ENCODE measurements around the gene TWF1.
"Not testable (repeated sequence)": the region's sequence is repeated elsewhere in the genome, so short reads cannot be mapped to it uniquely, and the experiment has no call there.

TWF1 gene

DNA sequence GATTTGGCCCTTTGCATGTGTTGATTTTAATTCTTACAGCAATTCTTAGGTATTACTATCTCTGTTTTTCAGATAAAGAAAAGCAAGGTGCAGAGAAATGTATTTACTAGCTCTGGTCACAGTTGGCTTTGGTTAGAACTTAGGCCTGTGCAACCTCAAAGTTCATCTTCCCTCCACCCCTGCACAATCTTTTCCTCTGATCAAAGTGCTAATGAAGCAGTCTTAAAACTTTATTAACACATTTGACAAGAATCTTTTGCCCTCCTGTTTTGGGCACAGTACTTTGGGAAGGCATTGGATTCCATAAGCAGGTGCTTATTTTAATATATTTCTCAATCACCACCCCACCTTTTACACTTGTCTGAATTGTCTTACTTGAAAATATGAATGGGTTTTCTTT is 44.6 kb downstream of the TWF1 start:
- Histone ChIP-seq H3K4me1 (ENCODE audit: control insufficient read depth in 1 of 2, insufficient read depth in 1 of 2, low read depth in 1 of 2, low read length in 1 of 2) (peaks cover 46 to 47% of the 10 kb centered on the region in 2 experiments), H3K9me3 (no peaks in the 10 kb centered on the region), H3K4me3 (ENCODE audit: low read depth in 1 of 2, low read length in 1 of 2) (no peak overlapping the region), H3K36me3 (peaks cover 4% of the 10 kb centered on the region), H3K27me3 (no peaks in the 10 kb centered on the region), H3K27ac (no peak overlapping the region)
- TF ChIP-seq, protein P1, sequence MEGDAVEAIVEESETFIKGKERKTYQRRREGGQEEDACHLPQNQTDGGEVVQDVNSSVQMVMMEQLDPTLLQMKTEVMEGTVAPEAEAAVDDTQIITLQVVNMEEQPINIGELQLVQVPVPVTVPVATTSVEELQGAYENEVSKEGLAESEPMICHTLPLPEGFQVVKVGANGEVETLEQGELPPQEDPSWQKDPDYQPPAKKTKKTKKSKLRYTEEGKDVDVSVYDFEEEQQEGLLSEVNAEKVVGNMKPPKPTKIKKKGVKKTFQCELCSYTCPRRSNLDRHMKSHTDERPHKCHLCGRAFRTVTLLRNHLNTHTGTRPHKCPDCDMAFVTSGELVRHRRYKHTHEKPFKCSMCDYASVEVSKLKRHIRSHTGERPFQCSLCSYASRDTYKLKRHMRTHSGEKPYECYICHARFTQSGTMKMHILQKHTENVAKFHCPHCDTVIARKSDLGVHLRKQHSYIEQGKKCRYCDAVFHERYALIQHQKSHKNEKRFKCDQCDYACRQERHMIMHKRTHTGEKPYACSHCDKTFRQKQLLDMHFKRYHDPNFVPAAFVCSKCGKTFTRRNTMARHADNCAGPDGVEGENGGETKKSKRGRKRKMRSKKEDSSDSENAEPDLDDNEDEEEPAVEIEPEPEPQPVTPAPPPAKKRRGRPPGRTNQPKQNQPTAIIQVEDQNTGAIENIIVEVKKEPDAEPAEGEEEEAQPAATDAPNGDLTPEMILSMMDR (IDR thresholded peaks at IDR 0.05) = no peak

DNA sequence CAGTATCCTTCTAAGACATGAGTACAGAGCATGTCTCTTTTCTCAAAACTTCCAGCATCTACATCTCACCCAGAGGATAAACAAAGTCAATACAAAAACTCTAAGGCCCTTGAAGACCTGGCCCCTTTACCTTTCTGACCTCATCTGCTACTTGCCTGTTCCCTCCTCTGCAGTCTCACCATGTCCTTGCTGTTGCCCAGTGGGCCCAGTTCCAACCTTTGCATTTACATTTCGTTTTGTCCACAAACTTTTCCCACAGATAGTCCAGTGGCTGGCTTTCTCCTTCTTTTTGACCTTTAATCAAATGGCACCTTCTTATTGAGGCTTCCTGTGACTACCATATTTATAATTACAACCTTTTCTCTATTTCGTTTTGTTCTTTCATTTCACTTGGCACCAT is 45.7 kb downstream of the TWF1 start:
- no peaks in the 10 kb centered on the region for H3K27me3 ChIP-seq
- H3K4me3 ChIP-seq (ENCODE audit: low read depth in 1 of 2, low read length in 1 of 2) = peak overlapping the region; percentile 77 to 90
- peak overlapping the region; percentile 94 for H3K27ac ChIP-seq
- no peaks in the 10 kb centered on the region for H3K9me3 ChIP-seq
- H3K4me1 ChIP-seq (ENCODE audit: control insufficient read depth in 1 of 2, insufficient read depth in 1 of 2, low read depth in 1 of 2, low read length in 1 of 2) = peaks cover 46 to 47% of the 10 kb centered on the region in 2 experiments
- H3K36me3 ChIP-seq = peaks cover 4% of the 10 kb centered on the region
- TF ChIP-seq, protein P1 (IDR thresholded peaks at IDR 0.05) = no peak

DNA sequence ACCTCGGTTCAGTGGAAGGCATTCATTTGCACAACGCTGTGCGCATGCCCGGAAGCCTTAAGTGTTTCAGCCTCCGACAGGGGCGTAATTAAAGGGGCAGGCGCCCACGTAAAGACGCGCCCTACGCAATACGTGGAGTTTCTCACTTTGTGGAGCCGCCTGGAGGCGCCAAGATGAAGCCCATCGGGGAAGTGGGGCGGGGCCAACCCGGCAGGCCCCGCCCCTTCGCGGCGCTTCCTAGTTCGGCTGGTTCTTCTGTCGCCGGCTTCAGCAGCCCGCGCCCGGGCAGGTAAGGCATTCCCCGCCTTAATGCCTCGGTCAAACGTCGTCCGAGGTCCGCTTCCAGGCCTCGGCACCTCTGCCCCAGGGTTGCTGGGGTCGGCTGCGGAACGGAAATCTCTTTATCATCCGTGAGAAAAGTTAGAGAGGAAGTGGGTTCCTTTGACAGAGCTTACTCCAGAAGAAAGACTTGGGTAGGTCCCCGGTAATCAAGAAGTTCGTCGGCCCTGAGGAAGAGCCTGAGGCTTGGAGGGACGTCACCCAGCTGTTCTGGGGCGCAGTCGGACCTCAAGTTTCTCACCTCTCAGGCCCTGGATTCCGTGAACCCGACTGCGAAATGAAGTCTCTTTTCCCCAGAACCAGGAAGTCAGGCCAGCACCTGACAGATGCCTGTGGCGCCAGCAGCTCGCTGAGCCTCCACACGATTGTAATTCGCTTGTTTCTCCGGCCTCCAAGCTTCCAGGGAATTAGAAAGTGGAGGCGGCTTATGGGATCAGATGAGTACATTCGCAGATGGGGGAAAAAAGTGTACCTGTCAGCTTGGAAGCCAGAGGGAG is 47.2 kb downstream of the TWF1 start, which contains the start of the genes IRAK4 and PUS7L:
Gene IRAK4, plus strand, starts transcription at position 224 of the 836 bp plus-strand sequence. CDS start 9,161 bp downstream, outside the sequence.
Gene PUS7L, minus strand, starts transcription at position 63 of the 836 bp plus-strand sequence. CDS start 3,545 bp downstream, outside the sequence.
- no peaks in the 10 kb centered on the region for H3K36me3 ChIP-seq
- H3K4me3 ChIP-seq (ENCODE audit: low read depth in 1 of 2, low read length in 1 of 2) = peak within 1 kb of the TSS; percentile 77 to 90
- TF ChIP-seq, protein P1 (IDR thresholded peaks at IDR 0.05) = peak; percentile 84
- H3K27me3 ChIP-seq = no peaks in the 10 kb centered on the region
- H3K27ac ChIP-seq = peak within 1 kb of the TSS; percentile 94
- no peaks in the 10 kb centered on the region for H3K9me3 ChIP-seq
- peaks cover 46 to 47% of the 10 kb centered on the region in 2 experiments for H3K4me1 ChIP-seq (ENCODE audit: control insufficient read depth in 1 of 2, insufficient read depth in 1 of 2, low read depth in 1 of 2, low read length in 1 of 2)

DNA sequence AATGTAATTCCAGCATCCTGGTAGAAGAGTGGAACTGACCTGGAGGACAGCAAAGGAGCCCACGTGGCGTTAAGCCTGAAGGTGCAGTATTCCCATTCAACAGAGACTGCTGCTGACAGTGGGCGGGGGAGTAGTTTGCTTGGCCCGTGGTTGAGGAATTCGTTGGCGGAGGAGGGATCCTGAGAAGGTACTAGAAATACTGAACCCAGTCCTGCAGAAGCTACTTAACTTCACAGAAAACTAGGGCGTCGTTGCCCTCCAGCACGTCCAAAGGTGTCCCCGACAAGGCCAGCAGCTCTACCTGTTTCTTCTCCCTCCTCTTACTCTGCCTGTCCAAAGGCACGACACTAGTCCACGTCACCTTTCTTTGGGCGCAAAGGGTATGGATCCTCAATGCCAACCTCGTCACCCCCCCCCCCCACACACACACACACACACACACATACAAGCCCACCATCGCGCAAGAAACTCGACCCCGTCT is 47.8 kb downstream of the TWF1 start:
- H3K4me1 ChIP-seq (ENCODE audit: control insufficient read depth in 1 of 2, insufficient read depth in 1 of 2, low read depth in 1 of 2, low read length in 1 of 2) = peaks cover 46 to 47% of the 10 kb centered on the region in 2 experiments
- H3K9me3 ChIP-seq = no peaks in the 10 kb centered on the region
- TF ChIP-seq, protein P1 (IDR thresholded peaks at IDR 0.05) = no peak
- H3K27me3 ChIP-seq = no peaks in the 10 kb centered on the region
- H3K4me3 ChIP-seq (ENCODE audit: low read depth in 1 of 2, low read length in 1 of 2) = peak overlapping the region; percentile 77 to 90
- peak overlapping the region; percentile 94 for H3K27ac ChIP-seq
- H3K36me3 ChIP-seq = no peaks in the 10 kb centered on the region

DNA sequence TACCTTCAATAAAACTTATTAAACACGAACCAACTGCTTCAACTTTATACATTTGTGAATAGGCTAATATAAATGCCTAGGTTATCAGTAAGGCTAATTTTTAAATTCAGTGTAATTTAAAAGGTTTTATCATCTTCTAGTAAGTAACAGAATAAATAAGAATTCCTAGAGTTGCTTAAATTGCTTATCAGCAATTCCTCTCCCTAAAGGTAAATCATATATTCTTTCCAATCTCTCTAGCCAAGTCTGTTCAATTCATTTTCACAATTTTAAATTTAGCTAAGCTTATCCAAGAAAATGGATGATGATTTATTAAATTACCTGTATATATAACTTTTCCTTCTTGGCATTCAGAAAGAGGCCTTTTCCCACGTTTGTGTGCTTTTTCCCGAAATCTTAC is 52.1 kb downstream of the TWF1 start:
- H3K36me3 ChIP-seq = no peaks in the 10 kb centered on the region

DNA sequence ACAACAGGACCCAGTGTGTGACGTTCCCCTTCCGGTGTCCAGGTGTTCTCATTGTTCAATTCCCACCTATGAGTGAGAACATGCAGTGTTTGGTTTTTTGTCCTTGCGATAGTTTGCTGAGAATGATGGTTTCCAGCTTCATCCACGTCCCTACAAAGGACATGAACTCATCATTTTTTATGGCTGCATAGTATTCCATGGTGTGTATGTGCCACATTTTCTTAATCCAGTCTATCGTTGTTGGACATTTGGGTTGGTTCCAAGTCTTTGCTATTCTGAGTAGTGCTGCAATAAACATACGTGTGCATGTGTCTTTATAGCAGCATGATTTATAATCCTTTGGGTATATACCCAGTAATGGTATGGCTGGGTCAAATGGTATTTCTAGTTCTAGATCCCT is 54.8 kb downstream of the TWF1 start:
- H3K9me3 ChIP-seq; H3K4me1 ChIP-seq (ENCODE audit: control insufficient read depth in 1 of 2, insufficient read depth in 1 of 2, low read depth in 1 of 2, low read length in 1 of 2); H3K27ac ChIP-seq: not testable (repeated sequence)

More for the DNA sequence above, 52.1 kb downstream of the TWF1 start:
- H3K27me3 ChIP-seq = no peaks in the 10 kb centered on the region
- TF ChIP-seq, protein P1 (IDR thresholded peaks at IDR 0.05) = no peak
- no peak overlapping the region for H3K27ac ChIP-seq
- peaks cover 7 to 8% of the 10 kb centered on the region in 2 experiments for H3K4me1 ChIP-seq (ENCODE audit: control insufficient read depth in 1 of 2, insufficient read depth in 1 of 2, low read depth in 1 of 2, low read length in 1 of 2)
- H3K9me3 ChIP-seq = no peaks in the 10 kb centered on the region
- H3K4me3 ChIP-seq (ENCODE audit: low read depth in 1 of 2, low read length in 1 of 2) = no peak overlapping the region

More for the DNA sequence above, 54.8 kb downstream of the TWF1 start:
- not testable (repeated sequence) for H3K27me3 ChIP-seq; H3K36me3 ChIP-seq; H3K4me3 ChIP-seq (ENCODE audit: low read depth in 1 of 2, low read length in 1 of 2)

Data from neutrophil (primary cell).